C4-2B (cell line): ENCODE measurements around the gene CCDC82.

Experiments used
- ZFX ChIP-seq: fragments of 450-650 bp; IDR thresholded peaks from 2 replicates; pipeline ENCODE4 v1.6.1; 2017
- TF ChIP-seq, protein P1 (sequence below): fragments of 450-650 bp; conservative IDR thresholded peaks from 2 replicates; pipeline ENCODE4 v1.5.1; 2017; ENCODE audit warnings: mild to moderate bottlenecking

DNA sequence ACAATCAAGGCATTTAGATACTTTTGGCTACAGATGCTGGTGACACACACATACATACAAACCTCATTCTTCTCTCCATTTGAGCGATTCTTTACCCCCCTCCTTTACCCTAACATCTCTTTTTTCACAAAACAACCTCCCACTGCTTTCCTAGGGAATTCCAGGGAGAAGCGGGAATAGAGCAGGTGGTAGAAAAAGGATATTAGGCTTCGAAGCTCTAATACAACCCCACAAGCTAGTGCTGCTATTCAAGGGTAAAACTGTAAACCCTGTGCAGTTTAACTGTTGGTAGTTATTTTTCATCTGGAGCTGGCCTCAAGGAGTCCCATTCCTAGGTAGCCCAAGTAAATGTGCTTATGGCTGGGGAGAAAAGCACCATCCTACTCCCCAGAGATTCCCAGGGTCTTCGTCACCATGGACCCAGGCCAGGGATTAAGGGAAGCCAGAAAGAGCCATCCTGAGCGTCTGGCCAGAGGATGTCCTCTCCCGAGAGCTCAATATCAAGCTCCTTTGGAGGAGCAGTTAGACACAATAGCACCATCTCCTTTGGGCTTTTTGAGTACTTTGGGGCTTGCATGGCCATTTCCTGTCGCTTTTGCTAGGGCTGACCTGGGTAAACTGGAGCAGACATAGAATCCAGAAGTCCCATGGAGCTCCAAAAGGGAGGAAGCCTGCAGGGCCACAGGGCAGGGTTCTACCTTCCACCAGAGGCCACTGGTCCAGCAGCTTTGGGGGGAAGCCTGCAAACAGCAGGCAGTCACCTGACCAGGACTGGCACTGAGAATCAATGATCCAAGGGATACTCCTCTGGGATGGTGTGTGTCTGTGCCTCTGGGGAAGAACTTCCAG, 49.8 kb downstream of the CCDC82 start:
- TF ChIP-seq, protein P1, sequence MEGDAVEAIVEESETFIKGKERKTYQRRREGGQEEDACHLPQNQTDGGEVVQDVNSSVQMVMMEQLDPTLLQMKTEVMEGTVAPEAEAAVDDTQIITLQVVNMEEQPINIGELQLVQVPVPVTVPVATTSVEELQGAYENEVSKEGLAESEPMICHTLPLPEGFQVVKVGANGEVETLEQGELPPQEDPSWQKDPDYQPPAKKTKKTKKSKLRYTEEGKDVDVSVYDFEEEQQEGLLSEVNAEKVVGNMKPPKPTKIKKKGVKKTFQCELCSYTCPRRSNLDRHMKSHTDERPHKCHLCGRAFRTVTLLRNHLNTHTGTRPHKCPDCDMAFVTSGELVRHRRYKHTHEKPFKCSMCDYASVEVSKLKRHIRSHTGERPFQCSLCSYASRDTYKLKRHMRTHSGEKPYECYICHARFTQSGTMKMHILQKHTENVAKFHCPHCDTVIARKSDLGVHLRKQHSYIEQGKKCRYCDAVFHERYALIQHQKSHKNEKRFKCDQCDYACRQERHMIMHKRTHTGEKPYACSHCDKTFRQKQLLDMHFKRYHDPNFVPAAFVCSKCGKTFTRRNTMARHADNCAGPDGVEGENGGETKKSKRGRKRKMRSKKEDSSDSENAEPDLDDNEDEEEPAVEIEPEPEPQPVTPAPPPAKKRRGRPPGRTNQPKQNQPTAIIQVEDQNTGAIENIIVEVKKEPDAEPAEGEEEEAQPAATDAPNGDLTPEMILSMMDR = no peak
- no peak for TF ChIP-seq ZFX
